GM19395 (cell line): ENCODE measurements around the gene UBE2L5.

Source experiments
- ATAC-seq: cut with Tn5 transposase; IDR thresholded peaks from one replicate; pipeline ENCODE4 v1.9.1; 2021; ENCODE audit warnings: mild to moderate bottlenecking, moderate library complexity; ENCODE audit not compliant: unreplicated experiment

Gene UBE2L5

DNA sequence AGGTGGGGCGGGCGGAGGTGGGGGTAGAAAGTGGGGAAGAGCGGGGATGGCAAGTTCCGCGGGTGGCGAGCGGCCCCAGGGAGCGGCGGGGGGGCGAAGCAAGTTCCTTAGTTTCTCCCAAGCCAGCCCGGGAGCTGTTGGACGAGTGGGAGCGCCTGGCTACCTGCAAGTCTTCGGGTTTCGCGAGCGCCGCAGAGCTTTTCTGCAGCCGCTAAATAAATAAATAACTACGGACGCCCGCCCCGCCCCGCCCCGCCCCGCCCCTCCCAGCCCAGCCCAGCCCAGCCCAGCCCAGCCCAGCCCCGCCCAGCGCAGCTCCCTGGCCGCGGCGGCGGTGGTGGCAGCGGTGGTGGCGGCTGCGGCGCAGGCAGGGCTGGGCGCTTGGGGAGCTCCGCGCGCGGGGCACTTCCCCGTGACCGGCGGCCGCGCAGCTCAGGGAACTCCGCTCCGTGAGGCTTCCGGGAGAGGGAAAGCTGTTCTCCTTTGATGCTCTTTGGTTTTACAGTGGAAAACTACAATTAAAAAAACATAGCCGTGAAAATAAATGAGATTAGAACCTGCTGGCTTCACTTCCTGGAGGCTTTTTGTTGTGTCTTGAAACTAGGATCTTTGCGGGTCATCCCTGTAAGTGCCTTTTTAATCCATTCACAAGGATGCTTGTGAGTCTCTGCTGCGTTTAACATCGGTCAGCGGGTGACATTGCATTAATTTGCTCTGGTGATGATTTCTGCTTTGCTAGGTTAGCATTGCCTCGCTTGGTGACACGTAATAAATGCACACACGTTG is at the start of gene UBE2L5:
TSS of gene UBE2L5 (plus strand) at position 440 of the 786 bp plus-strand sequence. CDS start 5,498 bp downstream, outside the sequence.
- ATAC-seq, result peak; percentile 66

DNA sequence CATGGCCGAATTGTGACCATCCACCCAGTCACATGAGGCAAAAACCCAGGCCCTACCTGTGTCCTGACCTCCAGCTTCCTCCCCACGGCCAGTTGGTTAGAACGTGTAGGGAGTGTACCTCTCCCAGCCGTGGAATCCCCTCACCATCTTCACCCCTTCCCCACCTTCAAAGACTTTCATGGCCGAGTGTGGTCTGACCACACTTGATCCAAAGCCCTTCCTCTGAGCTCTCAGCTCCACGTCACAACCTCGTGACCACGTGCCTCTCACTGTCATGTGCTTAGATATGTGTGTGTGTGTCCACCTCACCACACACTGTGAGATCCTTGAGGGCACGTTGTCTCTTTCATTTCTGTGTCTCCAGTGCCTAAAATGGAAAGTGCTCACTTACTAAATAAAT is 48.6 kb upstream of the UBE2L5 start:
- ATAC-seq, result no peak

DNA sequence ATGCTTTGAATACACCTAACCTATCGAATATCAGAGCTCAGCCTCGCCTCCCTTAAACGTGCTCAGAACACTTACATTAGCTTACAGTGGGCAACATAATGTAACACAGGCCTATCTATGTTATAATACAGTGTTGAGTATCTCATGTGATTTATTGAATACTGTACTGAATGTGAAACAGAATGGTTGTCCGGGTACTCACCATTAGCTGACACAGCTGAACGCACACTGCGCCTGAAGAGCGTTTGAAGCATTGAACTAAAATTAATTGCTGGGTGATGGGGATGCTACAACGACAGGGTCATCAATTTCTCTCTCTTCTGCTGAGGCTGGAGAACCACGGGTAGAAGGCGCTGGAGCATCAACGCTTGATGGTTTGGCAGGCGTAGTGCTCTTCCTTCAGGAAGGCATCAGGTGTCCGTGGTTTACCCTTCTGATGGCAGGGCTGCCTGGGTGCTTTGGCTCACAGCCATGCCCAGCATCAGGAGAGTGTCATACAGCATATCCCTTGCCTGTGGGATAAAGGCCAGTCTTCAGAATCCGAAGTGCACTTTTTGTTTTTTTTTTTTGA is 46.9 kb upstream of the UBE2L5 start:
- ATAC-seq, result no peak

DNA sequence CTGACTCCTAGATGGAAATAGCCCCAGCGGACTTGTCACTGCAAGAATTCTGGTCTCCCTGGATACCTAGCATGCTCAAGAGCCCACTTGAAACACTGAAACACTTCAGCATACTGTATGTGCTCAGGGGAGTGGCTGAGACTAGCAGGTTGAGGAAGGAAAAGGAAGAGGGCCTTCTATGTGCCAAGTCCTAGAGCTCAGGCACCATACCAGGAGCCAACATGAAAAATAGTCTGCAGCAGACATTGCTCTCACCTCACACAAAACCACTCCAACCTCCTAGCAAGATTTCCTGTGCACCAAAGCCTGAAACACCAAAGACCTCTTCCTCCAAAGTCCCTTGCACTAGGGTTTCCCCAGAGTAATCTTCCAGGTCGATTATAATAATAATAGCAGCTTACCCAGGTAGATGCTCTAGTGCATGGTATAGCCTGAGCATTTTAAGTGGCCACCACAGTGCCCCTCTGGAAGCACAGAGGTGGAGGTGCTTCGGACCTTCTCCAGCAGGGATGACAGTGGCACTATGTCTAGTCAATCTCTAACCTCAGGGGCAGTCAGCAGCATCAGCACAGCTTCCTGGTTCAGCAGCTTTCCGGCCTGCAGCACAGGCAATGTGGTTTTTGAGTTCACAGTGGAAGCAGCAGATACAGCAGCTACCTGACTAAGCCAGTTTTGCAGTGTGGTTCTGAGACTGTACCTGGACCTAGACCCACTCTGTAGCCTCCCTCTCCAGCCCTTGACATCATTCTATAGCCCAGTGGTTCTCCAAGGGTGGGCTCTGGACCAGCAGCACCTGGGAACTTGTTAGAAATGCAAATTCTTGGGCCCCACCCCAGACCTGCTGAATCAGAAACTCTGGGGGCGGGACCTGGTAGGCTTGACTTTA is 45.6 kb upstream of the UBE2L5 start:
- ATAC-seq, result peak; percentile 66

DNA sequence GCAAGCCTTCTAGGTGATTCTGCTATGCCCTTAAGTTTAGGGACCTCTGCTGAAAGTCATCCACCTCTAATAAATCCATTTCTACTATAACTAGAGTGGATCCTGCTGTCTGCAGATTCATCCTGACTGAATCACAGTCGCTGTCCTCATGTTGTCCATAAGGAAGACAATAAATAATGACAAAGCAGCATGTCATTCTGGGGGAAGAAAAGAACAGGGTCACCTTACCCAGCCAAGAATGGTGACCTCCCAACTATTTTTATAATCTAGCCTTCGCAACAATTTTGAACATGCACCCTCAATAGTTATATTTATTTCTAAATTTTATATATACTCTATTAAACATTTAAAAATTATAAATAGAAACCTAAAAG is 45.0 kb upstream of the UBE2L5 start:
- ATAC-seq, result no peak

DNA sequence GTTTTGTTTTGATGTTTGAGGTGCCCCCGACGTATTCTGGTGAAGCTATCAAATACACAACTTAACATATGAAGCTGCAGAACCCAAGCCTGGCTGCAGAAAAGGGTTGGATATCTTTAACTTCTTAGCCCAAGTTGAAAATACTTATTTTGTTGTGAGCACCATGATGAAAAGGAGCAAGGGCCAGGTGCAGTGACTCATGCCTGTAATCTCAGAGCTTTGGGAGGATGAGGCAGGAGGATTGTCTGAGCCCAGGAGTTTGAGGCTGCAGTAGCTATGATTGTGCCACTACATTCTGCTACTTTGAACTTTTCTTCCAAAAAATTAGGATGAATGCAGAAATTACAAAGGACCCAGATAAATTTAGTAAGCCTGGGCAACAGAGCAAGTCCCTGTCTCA is 44.1 kb upstream of the UBE2L5 start:
- no peak for ATAC-seq

DNA sequence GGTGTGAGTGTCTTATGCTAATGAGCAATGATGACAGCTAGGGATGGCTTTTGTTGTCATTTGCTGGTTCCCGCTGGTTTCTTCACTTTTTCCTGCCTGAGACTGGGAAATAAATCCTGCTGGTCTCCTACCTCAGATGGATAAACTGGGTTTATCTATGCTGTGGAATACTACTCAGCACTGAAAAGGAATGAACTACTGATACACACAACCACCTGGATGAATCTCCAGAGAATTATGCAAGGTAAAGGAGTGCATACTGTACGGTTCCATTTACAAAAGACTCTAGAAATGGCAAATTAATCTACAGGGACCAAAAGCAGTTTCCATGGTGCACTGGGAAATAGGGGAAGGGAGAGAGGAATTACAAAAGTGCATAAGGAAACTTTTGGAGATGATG is 41.2 kb upstream of the UBE2L5 start:
- ATAC-seq, result no peak

DNA sequence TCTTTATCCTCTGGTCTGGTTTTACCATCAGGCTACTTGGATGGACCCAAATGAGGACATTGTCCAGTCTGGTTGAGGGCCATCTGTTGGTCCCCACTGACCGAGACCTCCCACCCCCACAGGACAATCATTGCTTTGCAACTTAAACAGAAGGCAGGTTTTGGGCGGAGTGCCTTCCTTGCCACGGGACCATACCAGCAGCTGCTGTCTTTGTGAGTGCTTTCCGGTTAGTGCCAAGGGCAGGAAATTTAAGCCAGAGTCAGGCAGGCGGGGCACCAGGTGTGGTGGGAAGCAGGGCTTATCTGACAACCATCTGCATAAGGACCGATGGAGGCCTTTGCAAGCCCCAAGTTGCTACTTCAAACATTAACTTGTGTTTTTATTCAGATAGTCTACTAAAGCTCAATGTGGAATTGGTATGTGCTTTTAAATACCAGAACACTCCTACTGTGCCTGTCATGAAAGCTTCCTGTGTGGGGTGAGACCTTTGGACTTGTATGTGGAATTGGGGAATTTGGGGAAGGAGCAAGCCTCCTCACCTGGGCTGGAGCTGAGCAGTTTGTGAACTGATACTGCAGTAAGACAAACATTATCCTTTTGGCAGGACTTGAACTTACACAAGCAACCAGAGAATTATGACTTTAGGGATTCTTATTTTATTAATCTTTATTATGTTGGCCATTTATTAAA is 39.3 kb upstream of the UBE2L5 start:
- no peak for ATAC-seq

DNA sequence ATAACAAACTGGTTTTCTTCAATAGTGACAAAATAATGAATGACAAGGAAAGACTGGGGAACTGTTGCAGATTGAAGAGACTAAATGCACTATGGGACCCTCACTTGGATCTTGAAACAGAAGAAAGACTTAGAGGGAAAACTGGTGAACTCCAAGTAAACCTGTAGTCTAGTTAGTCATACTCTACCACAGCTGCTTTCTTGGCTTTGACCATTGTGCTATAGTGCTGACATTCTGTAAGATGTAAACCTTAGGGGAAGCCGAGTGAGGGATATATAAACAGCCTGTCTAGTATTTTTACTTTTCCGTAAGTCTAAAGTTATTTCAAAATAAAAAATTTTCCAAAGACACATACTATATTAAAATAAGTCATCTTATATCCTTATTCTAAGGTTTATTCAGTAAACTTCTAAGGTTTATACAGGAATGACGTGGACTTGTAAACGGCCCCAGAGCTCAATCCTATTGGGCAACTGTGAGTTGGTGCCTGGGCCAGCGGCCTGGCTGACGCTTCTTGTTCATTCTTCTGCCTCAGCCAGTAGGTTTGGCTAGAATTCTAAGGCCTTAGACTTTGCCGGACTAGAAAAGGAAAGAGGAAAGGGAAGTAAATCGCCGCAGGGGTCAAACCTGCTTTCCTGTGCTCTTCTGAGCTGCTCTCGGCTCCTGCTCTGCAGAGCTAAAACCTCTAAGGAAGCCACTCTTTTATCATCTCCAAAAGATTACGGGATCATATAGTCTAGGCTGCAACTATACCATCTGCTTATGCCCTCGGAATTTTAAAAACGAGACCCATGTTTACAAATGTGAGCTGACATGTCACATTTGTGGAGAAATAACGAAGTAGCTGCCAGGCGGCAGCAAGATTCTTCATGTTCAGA is 33.6 kb upstream of the UBE2L5 start:
- no peak for ATAC-seq

DNA sequence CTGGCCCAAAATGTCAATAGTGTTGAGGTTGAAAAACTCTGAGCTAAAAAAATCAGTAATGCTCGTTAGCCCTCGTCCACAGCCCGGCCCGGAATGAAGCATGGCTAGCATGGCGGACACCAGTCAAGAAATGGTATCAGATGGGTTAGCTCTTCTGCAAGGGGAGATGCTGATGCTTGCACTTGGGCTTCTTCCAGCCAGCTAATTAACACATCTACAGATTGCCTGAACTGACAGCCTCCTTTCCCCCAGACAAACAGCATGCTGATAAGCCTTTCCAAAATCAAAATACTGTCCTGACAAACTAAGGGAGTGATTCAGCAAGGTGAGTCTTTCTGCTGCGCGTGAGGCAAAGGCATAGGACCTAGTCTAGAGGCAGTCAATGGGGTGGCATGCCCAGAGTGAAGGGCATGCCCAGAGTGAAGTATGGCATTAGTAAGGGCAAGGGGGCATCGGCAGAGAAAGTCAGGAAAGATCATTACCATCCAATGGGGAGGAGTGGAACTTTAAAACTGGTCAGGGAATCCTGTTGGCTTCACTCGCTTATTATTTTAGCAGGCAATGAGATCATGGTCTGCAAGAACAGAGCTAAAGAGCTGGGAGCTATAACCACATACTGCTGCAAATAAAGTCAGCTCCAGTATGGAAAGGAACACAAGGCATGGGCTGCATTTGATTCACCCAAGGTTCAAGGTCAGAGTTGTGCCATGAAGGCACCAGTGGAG is 30.2 kb upstream of the UBE2L5 start:
- ATAC-seq, result no peak

DNA sequence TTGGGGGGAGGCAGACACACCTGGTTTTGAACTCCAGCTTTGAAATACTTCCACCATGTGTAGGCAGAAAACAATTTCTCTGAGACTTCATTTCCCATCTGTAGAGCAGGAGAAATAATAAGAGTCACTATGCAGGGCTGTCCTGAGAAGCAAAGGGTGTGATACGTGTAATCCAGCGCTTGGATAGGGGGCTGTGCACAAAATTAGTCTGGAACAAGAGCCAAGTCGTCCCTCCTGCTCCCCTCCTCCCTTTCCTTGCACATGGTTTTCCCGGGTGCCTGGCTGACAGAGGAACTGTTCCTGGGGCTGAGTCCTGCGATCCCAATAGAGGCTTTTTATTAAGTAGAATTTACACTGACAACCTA is 29.6 kb upstream of the UBE2L5 start:
- ATAC-seq, result no peak

DNA sequence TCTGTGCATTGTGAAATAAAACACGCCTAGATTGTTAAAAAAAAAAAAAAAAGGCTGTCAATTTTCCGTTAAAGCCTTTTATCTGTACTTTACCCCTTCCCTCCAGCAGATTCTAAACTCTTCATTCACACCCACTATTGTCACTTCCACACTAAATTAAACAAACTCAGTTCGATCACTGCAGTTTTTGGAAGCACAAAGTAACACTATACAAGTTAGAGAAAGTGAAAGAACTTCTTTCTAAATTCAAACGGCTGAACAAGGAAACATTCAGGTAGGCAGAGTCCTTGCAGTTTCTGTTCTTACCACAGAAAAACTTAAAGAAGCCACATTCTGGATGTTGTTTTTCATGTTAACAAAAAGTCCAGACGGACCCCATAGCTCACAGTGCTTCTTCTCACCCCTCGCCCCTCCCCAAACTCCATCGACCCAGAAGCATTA is 27.5 kb upstream of the UBE2L5 start:
- ATAC-seq, result peak; percentile 78

DNA sequence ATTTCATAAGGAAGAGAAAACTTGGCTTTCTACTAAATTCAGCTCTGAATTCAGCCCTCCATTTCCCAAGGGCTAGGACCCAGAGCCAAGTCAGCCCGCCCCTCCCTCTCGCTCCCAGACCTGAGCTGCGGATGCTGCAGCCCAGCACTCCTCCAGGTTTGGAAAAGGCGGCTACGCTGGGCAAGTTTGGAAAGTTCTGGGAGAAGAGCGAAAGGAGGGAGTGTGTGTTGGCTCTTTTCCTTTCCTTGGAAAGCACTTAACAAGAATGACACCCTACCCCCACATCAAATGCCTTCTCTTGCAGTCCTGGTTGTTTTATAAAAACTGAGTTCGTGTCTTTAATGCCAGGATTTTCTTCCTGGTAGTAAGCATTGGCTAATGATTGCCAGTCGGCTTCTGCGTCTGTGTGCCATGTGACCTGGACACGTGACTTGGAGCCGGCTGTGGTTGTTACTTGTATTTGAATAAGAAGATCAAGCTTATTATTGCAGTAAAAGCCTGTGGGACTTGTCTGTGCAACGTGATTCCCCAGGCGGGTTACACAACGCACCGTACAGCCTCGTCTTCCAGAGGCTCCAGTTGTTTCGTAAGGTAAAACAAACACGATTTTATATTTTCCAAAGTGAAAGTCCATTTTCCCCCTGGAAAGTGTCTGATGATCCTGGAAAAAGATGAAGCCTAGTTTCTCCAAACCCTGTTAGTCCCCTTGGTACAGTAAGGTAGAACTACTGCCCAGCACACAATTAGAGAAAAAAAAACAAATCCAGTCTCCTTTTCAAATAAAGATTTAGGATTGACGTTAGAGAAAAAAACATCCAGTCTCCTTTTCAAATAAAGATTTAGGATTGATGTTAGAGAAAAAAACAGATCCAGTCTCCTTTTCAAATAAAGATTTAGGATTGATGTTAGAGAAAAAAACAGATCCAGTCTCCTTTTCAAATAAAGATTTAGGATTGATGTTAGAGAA is 26.8 kb upstream of the UBE2L5 start:
- peak; percentile 47 for ATAC-seq

DNA sequence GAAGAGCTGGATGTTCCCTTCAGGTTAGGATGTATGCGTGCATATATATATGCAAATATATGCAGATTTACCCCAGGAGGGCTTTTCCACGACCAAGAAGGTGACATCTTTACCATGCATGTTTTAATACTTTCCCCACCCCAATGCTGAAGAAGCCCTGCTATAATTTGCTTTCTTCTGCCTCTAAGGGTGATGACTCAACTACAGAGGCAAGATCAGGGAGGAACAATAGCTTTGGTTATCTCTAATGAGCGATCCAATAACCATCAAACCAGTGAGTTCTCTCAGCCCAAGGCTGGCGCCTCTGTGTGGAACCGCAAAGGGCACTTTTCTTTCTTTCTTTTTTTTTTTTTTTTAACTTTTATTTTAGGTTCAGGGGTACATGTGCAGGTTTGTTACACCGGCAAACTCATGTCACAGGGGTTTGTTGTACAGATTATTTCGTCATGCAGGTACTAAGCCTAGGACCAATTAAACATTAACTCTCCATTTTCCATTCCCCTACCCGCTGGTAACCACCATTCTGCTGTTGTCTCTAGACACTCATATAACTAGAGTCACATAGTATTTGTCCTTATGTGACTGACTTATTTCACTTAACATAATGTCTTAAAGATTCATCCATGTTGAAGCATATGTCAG is 25.7 kb upstream of the UBE2L5 start:
- ATAC-seq, result no peak

DNA sequence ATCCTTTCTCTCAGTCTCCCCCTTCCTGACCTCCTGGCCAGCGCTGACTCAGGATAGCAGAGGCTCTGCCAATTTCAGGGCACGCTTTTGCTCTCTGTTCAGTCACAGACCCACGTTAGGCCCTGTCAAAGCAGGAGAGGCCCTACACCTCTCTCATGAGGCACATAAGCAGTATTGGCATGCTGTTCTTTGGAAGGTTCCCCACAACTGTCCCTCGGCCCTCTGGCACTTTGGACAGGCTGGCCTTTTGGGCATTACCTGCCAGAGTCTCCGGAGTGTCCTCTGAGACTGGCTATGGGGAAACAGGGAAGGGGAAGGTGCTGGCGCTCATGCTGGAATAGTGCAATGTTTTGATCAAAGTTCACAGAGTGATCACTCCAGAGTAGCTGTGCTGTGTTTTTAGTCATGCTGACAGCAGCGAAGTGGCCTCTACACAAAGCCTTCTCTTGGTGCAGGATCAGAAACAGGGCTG is 23.7 kb upstream of the UBE2L5 start:
- no peak for ATAC-seq

DNA sequence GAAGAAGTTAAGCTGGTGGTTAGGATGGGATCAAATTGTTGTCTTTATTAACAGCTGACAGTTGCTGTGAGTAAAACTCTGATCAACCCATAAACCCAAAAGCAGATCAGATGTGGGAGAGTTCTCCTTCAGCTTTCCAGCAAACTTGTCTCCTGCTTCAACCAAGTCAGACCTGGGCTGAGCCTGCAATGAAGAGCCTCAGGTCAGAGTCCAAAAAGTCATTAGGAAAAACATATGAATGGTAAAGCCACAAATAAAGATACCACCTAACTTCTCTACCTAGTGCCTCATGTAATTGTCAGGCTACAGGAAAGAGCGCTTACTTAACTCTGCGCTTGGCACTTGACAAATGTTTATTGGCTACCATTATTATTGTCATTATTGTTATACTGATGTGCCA is 21.9 kb upstream of the UBE2L5 start:
- ATAC-seq, result no peak

DNA sequence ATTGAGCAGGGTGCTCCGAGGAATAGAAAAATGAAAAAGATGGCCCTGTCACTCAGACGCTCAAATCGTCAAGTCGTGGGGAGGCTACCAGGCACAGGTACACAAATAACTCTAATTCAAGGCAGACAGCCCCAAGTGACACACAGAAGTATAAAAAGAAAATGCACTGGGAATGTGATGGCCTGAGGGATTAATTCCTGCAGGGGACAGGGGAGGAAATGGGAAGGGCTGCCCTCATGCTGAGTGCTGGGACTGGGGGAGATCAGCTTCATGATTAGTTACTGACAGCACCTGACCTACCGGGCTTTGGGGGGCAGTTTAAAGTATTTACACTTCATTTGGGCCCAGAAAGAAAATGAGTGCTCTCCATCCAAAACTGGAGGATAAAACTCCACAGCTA is 20.9 kb upstream of the UBE2L5 start:
- no peak for ATAC-seq

DNA sequence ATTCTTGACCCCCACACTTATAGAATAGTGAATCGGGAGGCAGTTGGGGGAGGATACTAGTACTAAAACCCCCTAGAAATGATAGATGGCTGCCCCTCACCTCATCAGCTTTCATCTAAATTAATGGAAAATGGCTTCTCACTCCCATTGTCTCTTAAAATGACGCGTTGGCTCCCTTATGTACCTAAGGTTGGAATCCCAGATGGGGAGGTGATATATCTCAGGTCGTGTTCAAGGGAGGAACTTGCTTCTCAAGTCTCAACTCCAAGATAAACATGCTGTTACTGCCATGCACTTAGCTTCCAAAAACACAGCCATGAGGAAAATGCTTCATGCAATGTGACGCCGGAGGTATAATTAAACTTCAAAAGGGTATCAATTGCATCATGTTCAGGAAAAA is 18.8 kb upstream of the UBE2L5 start:
- ATAC-seq, result no peak
